22Rv1 (cell line): ENCODE measurements around the gene NAA30.

Experiments used
- CTCF ChIP-seq: fragments of 450-650 bp; IDR thresholded peaks from 2 replicates; pipeline ENCODE4 v1.5.1; 2017; ENCODE audit warnings: mild to moderate bottlenecking
- ZFX ChIP-seq: fragments of 450-650 bp; IDR thresholded peaks from 2 replicates; pipeline ENCODE4 v1.6.1; 2017; ENCODE audit warnings: antibody characterized with exemption, borderline replicate concordance

- TF ChIP-seq CTCF (no peak), ZFX (no peak)
These were observed 72.2 kb downstream of the NAA30 start for GRCh38 chr14:57462551-57462950.
